Activated CD4-positive, alpha-beta memory T cell treated with anti-CD3 and anti-CD28 coated beads for 36 hours (primary cell): ENCODE data around the gene CFAP61. TPM values are rescaled to one million over a fixed set of nuclear protein-coding genes. Genes with fewer than 3 reads are reported as not detected.

Experiments used
- CTCF ChIA-PET: fragments of 350-600 bp; sonication (Branson Sonifier 250); formaldehyde crosslinking; loops from one replicate; lab custom pipeline; 2021; ENCODE audit warnings: antibody characterized with exemption, inconsistent platforms; lab: Charles Lee
- POLR2A ChIA-PET: fragments of 350-600 bp; sonication (Branson Sonifier 250); formaldehyde crosslinking; loops from one replicate; lab custom pipeline; 2021; ENCODE audit warnings: antibody characterized with exemption; lab: Charles Lee
- DNase-seq: peaks from one replicate; pipeline ENCODE4 v3.0.0-alpha.2; 2020
- H3K27ac Mint-ChIP-seq: one replicate; pipeline ENCODE4 v1.8.0; 2021; ENCODE audit warnings: mixed read lengths
- H3K27me3 Mint-ChIP-seq: one replicate; pipeline ENCODE4 v1.8.0; 2021; ENCODE audit warnings: mixed read lengths
- H3K36me3 Mint-ChIP-seq: one replicate; pipeline ENCODE4 v1.8.0; 2021; ENCODE audit warnings: mixed read lengths
- H3K4me1 Mint-ChIP-seq: one replicate; pipeline ENCODE4 v1.8.0; 2021; ENCODE audit warnings: low read depth, mixed read lengths
- H3K4me3 Mint-ChIP-seq: one replicate; pipeline ENCODE4 v1.8.0; 2021; ENCODE audit warnings: mild to moderate bottlenecking, mixed read lengths
- H3K9me3 Mint-ChIP-seq: one replicate; pipeline ENCODE4 v1.8.0; 2021; ENCODE audit warnings: mixed read lengths
- intact Hi-C: fragments of 100-400 bp; cut with micrococcal nuclease; formaldehyde crosslinking; loops from one replicate; pipeline ENCODE4 v1.15.1; 2023
- total RNA-seq, 2 experiments: library from RNA; stranded (reverse); gene quantifications; one replicate each; pipeline ENCODE4 v1.2.3, GENCODE V29; 2021

The CFAP61 gene
- total RNA-seq, 2 experiments from 2014 or later = not detected

GRCh38 chr20:20204256-20204655, 151.9 kb downstream of the CFAP61 start:
- no peak for DNase-seq
- Mint-ChIP-seq H3K4me1 (no peaks in the 10 kb centered on the region), H3K27ac (no peak overlapping the region), H3K4me3 (no peak overlapping the region), H3K36me3 (no peaks in the 10 kb centered on the region), H3K9me3 (no peaks in the 10 kb centered on the region), H3K27me3 (peaks cover 13% of the 10 kb centered on the region)
- POLR2A ChIA-PET = no interaction called here
- intact Hi-C loops = no loop called here
- CTCF ChIA-PET = no interaction called here

GRCh38 chr20:20205141-20205861, 153.0 kb downstream of the CFAP61 start:
- POLR2A ChIA-PET = no interaction called here

GRCh38 chr20:20205862-20206236, 153.5 kb downstream of the CFAP61 start:
- DNase-seq = no peak
- H3K27ac Mint-ChIP-seq = no peak overlapping the region
- H3K4me3 Mint-ChIP-seq = no peak overlapping the region
- intact Hi-C loops = no loop called here
- H3K27me3 Mint-ChIP-seq = peaks cover 13% of the 10 kb centered on the region
- no peaks in the 10 kb centered on the region for H3K36me3 Mint-ChIP-seq
- POLR2A ChIA-PET = no interaction called here
- CTCF ChIA-PET = no interaction called here
- no peaks in the 10 kb centered on the region for H3K4me1 Mint-ChIP-seq
- no peaks in the 10 kb centered on the region for H3K9me3 Mint-ChIP-seq

More at GRCh38 chr20:20205141-20205861, 153.0 kb downstream of the CFAP61 start:
- intact Hi-C loops = no loop called here
- Mint-ChIP-seq H3K27ac (no peak overlapping the region), H3K9me3 (no peaks in the 10 kb centered on the region), H3K27me3 (peaks cover 13% of the 10 kb centered on the region), H3K4me3 (no peak overlapping the region), H3K4me1 (no peaks in the 10 kb centered on the region), H3K36me3 (no peaks in the 10 kb centered on the region)
- CTCF ChIA-PET = no interaction called here
- no peak for DNase-seq

- ChIA-PET CTCF (interaction anchor here (1.2 kb wide), 1 partner anchor 21 kb away, joined by 3 read pairs; no protein-coding TSS in a partner anchor), POLR2A (no interaction called here)
- H3K4me3 Mint-ChIP-seq = no peak overlapping the region
- H3K4me1 Mint-ChIP-seq = no peaks in the 10 kb centered on the region
- intact Hi-C loops = no loop called here
- H3K36me3 Mint-ChIP-seq = no peaks in the 10 kb centered on the region
- no peak for DNase-seq
- no peak overlapping the region for H3K27ac Mint-ChIP-seq
- peaks cover 11% of the 10 kb centered on the region for H3K27me3 Mint-ChIP-seq
- no peaks in the 10 kb centered on the region for H3K9me3 Mint-ChIP-seq
These were observed 154.5 kb downstream of the CFAP61 start for GRCh38 chr20:20206788-20207187.

- Mint-ChIP-seq H3K27ac (no peak overlapping the region), H3K4me1 (no peaks in the 10 kb centered on the region), H3K4me3 (no peak overlapping the region), H3K36me3 (no peaks in the 10 kb centered on the region), H3K27me3 (peaks cover 11% of the 10 kb centered on the region), H3K9me3 (no peaks in the 10 kb centered on the region)
- intact Hi-C loops = no loop called here
- POLR2A ChIA-PET = no interaction called here
- CTCF ChIA-PET = interaction anchor here (1.2 kb wide), 1 partner anchor 22 kb away, joined by 3 read pairs; no protein-coding TSS in a partner anchor
- no peak for DNase-seq
These were observed 155.0 kb downstream of the CFAP61 start for GRCh38 chr20:20207291-20207690.

- intact Hi-C loops = no loop called here
- ChIA-PET CTCF (interaction anchor here (1.2 kb wide), 1 partner anchor 23 kb away, joined by 3 read pairs; no protein-coding TSS in a partner anchor), POLR2A (no interaction called here)
- no peak for DNase-seq
- H3K27me3 Mint-ChIP-seq = peaks cover 11% of the 10 kb centered on the region
- H3K4me3 Mint-ChIP-seq = no peak overlapping the region
- no peaks in the 10 kb centered on the region for H3K4me1 Mint-ChIP-seq
- no peaks in the 10 kb centered on the region for H3K9me3 Mint-ChIP-seq
- H3K27ac Mint-ChIP-seq = no peak overlapping the region
- no peaks in the 10 kb centered on the region for H3K36me3 Mint-ChIP-seq
These were observed 155.5 kb downstream of the CFAP61 start for GRCh38 chr20:20207872-20208271.

GRCh38 chr20:20209684-20210083, 157.4 kb downstream of the CFAP61 start:
- Mint-ChIP-seq H3K4me3 (no peak overlapping the region), H3K9me3 (no peaks in the 10 kb centered on the region), H3K27me3 (peaks cover 8% of the 10 kb centered on the region), H3K36me3 (no peaks in the 10 kb centered on the region), H3K27ac (no peak overlapping the region), H3K4me1 (no peaks in the 10 kb centered on the region)
- intact Hi-C loops = loop anchor here (10.0 kb wide), 1 partner anchor 355 kb away; no protein-coding TSS in a partner anchor
- DNase-seq = no peak
- CTCF ChIA-PET = no interaction called here
- POLR2A ChIA-PET = no interaction called here

GRCh38 chr20:20210327-20210726, 158.0 kb downstream of the CFAP61 start:
- Mint-ChIP-seq H3K27me3 (peaks cover 12% of the 10 kb centered on the region), H3K36me3 (no peaks in the 10 kb centered on the region), H3K4me1 (no peaks in the 10 kb centered on the region), H3K4me3 (no peak overlapping the region), H3K9me3 (no peaks in the 10 kb centered on the region), H3K27ac (no peak overlapping the region)
- POLR2A ChIA-PET = no interaction called here
- intact Hi-C loops = loop anchor here (10.0 kb wide), 1 partner anchor 354 kb away; no protein-coding TSS in a partner anchor
- CTCF ChIA-PET = no interaction called here
- no peak for DNase-seq

- Mint-ChIP-seq H3K4me3 (no peak overlapping the region), H3K36me3 (no peaks in the 10 kb centered on the region), H3K27ac (no peak overlapping the region), H3K4me1 (no peaks in the 10 kb centered on the region), H3K27me3 (peaks cover 10% of the 10 kb centered on the region), H3K9me3 (no peaks in the 10 kb centered on the region)
- POLR2A ChIA-PET = no interaction called here
- CTCF ChIA-PET = interaction anchor here (1.1 kb wide), 1 partner anchor 27 kb away, joined by 3 read pairs; no protein-coding TSS in a partner anchor
- intact Hi-C loops = loop anchor here (10.0 kb wide), 1 partner anchor 354 kb away; no protein-coding TSS in a partner anchor
- no peak for DNase-seq
These were observed 158.6 kb downstream of the CFAP61 start for GRCh38 chr20:20210943-20211273.

- Mint-ChIP-seq H3K9me3 (no peaks in the 10 kb centered on the region), H3K4me3 (no peak overlapping the region), H3K27ac (no peak overlapping the region), H3K36me3 (no peaks in the 10 kb centered on the region), H3K4me1 (no peaks in the 10 kb centered on the region), H3K27me3 (peaks cover 10% of the 10 kb centered on the region)
- CTCF ChIA-PET = interaction anchor here (1.1 kb wide), 1 partner anchor 26 kb away, joined by 3 read pairs; no protein-coding TSS in a partner anchor
- POLR2A ChIA-PET = no interaction called here
- intact Hi-C loops = loop anchor here (10.0 kb wide), 1 partner anchor 353 kb away; no protein-coding TSS in a partner anchor
- no peak for DNase-seq
These were observed 159.1 kb downstream of the CFAP61 start for GRCh38 chr20:20211274-20211987.

- no peak for DNase-seq
- no peaks in the 10 kb centered on the region for H3K9me3 Mint-ChIP-seq
- H3K36me3 Mint-ChIP-seq = no peaks in the 10 kb centered on the region
- peaks cover 12% of the 10 kb centered on the region for H3K27me3 Mint-ChIP-seq
- H3K4me1 Mint-ChIP-seq = no peaks in the 10 kb centered on the region
- POLR2A ChIA-PET = no interaction called here
- intact Hi-C loops = loop anchor here (10.0 kb wide), 1 partner anchor 353 kb away; no protein-coding TSS in a partner anchor
- no peak overlapping the region for H3K27ac Mint-ChIP-seq
- CTCF ChIA-PET = interaction anchor here (1.1 kb wide), 1 partner anchor 26 kb away, joined by 3 read pairs; no protein-coding TSS in a partner anchor
- no peak overlapping the region for H3K4me3 Mint-ChIP-seq
These were observed 159.7 kb downstream of the CFAP61 start for GRCh38 chr20:20211988-20212518.

- H3K4me1 Mint-ChIP-seq = no peaks in the 10 kb centered on the region
- H3K27ac Mint-ChIP-seq = no peak overlapping the region
- H3K36me3 Mint-ChIP-seq = no peaks in the 10 kb centered on the region
- H3K4me3 Mint-ChIP-seq = no peak overlapping the region
- H3K9me3 Mint-ChIP-seq = no peaks in the 10 kb centered on the region
- ChIA-PET CTCF (no interaction called here), POLR2A (no interaction called here)
- intact Hi-C loops = loop anchor here (10.0 kb wide), 1 partner anchor 352 kb away; no protein-coding TSS in a partner anchor
- H3K27me3 Mint-ChIP-seq = peaks cover 13% of the 10 kb centered on the region
- no peak for DNase-seq
These were observed 160.4 kb downstream of the CFAP61 start for GRCh38 chr20:20212675-20213096.
